Uterus (tissue), 2 donors: Measurements from ENCODE around the gene CSGALNACT2.

Experiments
- POLR2A ChIP-seq, 2 donors: fragments of 450-650 bp; IDR thresholded peaks; one replicate each; pipeline ENCODE4 v1.6.1; 2016; ENCODE audit warnings: antibody characterized with exemption in 2 of 2, mild to moderate bottlenecking in 1 of 2, moderate library complexity in 1 of 2
- TF ChIP-seq, protein P1 (sequence below), 4 experiments: fragments of 200-600 bp in 2 of 4; fragments of 450-650 bp in 2 of 4; sonication (generic) in 2 of 4; IDR thresholded peaks; one replicate each; pipeline ENCODE4 v1.5.1; 2016 to 2019; ENCODE audit warnings: antibody characterized with exemption in 4 of 4, mild to moderate bottlenecking in 2 of 4, moderate library complexity in 1 of 4

GRCh38 chr10:43136432-43136831, 1.8 kb upstream of the CSGALNACT2 start:
- TF ChIP-seq, protein P1, sequence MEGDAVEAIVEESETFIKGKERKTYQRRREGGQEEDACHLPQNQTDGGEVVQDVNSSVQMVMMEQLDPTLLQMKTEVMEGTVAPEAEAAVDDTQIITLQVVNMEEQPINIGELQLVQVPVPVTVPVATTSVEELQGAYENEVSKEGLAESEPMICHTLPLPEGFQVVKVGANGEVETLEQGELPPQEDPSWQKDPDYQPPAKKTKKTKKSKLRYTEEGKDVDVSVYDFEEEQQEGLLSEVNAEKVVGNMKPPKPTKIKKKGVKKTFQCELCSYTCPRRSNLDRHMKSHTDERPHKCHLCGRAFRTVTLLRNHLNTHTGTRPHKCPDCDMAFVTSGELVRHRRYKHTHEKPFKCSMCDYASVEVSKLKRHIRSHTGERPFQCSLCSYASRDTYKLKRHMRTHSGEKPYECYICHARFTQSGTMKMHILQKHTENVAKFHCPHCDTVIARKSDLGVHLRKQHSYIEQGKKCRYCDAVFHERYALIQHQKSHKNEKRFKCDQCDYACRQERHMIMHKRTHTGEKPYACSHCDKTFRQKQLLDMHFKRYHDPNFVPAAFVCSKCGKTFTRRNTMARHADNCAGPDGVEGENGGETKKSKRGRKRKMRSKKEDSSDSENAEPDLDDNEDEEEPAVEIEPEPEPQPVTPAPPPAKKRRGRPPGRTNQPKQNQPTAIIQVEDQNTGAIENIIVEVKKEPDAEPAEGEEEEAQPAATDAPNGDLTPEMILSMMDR (IDR thresholded peaks at IDR 0.05), result no peak
- TF ChIP-seq POLR2A (IDR thresholded peaks at IDR 0.05), result no peak
